Measurements from ENCODE around the gene CAPSL. TPM values are rescaled to one million over a fixed set of nuclear protein-coding genes. Genes with fewer than 3 reads are reported as not detected.

CAPSL gene
- total and polyA plus RNA-seq, 9 of the 15 experiments (the other 6 are each of a cell fraction or from before 2014, with no cell fraction given) = not detected

DNA sequence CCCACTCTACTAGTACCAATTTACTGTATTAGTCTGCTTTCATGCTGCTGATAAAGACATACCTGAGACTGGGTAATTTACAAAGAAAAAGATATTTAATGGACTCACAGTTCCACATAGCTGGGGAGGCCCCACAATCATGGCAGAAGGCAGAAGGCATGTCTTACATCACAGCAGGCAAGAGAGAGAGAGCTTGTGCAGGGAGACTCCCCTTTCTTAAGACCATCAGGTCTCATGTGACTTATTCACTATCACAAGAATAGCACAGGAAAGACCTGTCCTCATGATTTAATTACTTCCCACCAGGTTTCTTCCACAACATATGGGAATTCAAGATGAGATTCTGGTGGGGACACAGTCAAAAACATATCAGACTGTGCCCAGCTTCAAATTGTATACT lies 41.3 kb upstream of the CAPSL start:
- POLR2A ChIA-PET = no interaction called here

More for the DNA sequence above, 41.3 kb upstream of the CAPSL start:
- no peak overlapping the region for H3K4me2 ChIP-seq (ENCODE audit: insufficient read depth, low read length)
- no peaks in the 10 kb centered on the region for H3K79me2 ChIP-seq (ENCODE audit: control insufficient read depth, insufficient read depth, low read length)
- DNase-seq (ENCODE audit: extremely low read depth in 1 of 4, low spot score in 3 of 4) (no peak), FAIRE-seq (no peak), ATAC-seq (no peak)
- no peak overlapping the region for H3K9ac ChIP-seq (ENCODE audit: insufficient read depth in 1 of 2, low read depth in 2 of 2, low read length in 2 of 2)
- no TSS peak for BruUV-seq (replicated peaks)
- H3K27me3 ChIP-seq (ENCODE audit: control insufficient read depth in 2 of 2, insufficient read depth in 2 of 2, low read length in 2 of 2) = no peaks in the 10 kb centered on the region
- H4K20me1 ChIP-seq (replicated peaks; ENCODE audit: control insufficient read depth, insufficient read depth, low read length) = no peaks in the 10 kb centered on the region
- CTCF ChIA-PET (ENCODE audit: low intra/inter-chr PET ratio) = no interaction called here
- in situ Hi-C loops (cut with MboI) (no loop called here), intact Hi-C loops (cut with micrococcal nuclease) (no loop called here)
- TF ChIP-seq TCF3 (CRISPR knock-in tag; IDR thresholded peaks at IDR 0.05) (no peak), NCOA6 (IDR thresholded peaks at IDR 0.05) (no peak), SMAD4 (CRISPR knock-in tag; conservative IDR thresholded peaks at IDR 0.05) (no peak)
- TF ChIP-seq, protein P1, sequence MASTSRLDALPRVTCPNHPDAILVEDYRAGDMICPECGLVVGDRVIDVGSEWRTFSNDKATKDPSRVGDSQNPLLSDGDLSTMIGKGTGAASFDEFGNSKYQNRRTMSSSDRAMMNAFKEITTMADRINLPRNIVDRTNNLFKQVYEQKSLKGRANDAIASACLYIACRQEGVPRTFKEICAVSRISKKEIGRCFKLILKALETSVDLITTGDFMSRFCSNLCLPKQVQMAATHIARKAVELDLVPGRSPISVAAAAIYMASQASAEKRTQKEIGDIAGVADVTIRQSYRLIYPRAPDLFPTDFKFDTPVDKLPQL (IDR thresholded peaks at IDR 0.05; ENCODE audit: extremely low read depth, insufficient read length) = no peak
- TF ChIP-seq, protein P2, sequence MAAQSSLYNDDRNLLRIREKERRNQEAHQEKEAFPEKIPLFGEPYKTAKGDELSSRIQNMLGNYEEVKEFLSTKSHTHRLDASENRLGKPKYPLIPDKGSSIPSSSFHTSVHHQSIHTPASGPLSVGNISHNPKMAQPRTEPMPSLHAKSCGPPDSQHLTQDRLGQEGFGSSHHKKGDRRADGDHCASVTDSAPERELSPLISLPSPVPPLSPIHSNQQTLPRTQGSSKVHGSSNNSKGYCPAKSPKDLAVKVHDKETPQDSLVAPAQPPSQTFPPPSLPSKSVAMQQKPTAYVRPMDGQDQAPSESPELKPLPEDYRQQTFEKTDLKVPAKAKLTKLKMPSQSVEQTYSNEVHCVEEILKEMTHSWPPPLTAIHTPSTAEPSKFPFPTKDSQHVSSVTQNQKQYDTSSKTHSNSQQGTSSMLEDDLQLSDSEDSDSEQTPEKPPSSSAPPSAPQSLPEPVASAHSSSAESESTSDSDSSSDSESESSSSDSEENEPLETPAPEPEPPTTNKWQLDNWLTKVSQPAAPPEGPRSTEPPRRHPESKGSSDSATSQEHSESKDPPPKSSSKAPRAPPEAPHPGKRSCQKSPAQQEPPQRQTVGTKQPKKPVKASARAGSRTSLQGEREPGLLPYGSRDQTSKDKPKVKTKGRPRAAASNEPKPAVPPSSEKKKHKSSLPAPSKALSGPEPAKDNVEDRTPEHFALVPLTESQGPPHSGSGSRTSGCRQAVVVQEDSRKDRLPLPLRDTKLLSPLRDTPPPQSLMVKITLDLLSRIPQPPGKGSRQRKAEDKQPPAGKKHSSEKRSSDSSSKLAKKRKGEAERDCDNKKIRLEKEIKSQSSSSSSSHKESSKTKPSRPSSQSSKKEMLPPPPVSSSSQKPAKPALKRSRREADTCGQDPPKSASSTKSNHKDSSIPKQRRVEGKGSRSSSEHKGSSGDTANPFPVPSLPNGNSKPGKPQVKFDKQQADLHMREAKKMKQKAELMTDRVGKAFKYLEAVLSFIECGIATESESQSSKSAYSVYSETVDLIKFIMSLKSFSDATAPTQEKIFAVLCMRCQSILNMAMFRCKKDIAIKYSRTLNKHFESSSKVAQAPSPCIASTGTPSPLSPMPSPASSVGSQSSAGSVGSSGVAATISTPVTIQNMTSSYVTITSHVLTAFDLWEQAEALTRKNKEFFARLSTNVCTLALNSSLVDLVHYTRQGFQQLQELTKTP (IDR thresholded peaks at IDR 0.05; ENCODE audit: low read depth in 1 of 2, partially characterized antibody in 2 of 2) = no peak
- H3K36me3 ChIP-seq (ENCODE audit: control insufficient read depth, insufficient read depth, low read length) = no peaks in the 10 kb centered on the region
- H3K9me3 ChIP-seq (replicated peaks; ENCODE audit: control insufficient read depth, insufficient read depth, low read depth, low read length) = no peaks in the 10 kb centered on the region; the same call in 1 of the 2 replicates
- H2AFZ ChIP-seq (ENCODE audit: low read depth, low read length) = no peak overlapping the region
- H3K9me1 ChIP-seq (ENCODE audit: control insufficient read depth, insufficient read depth, low read length) = no peaks in the 10 kb centered on the region
- no peak overlapping the region for H3K4me3 ChIP-seq
- no peak overlapping the region for H3K27ac ChIP-seq (ENCODE audit: extremely low read depth, low read depth, low read length)
- H3K4me1 ChIP-seq (replicated peaks in 1 of 2; ENCODE audit: control insufficient read depth in 2 of 2, insufficient read depth in 2 of 2, low read length in 2 of 2) = no peaks in the 10 kb centered on the region
